Subcutaneous abdominal adipose tissue (tissue), 5 donors: Measurements from ENCODE around the gene GCHFR.
A peak's percentile ranks its signal among the peaks of the same experiment; 100 is the strongest.

Experiments used
- H3K27ac ChIP-seq: one replicate; pipeline ENCODE4 v1.7.0; 2013; ENCODE audit warnings: low read depth, mild to moderate bottlenecking, inconsistent platforms, low read length, moderate library complexity
- H3K27me3 ChIP-seq, 5 donors: one replicate each; pipeline ENCODE4 v1.7.0; 2013; ENCODE audit warnings: low read length in 5 of 5, inconsistent platforms in 1 of 5; ENCODE audit not compliant: control insufficient read depth in 5 of 5, insufficient read depth in 4 of 5
- H3K36me3 ChIP-seq, 5 donors: one replicate each; pipeline ENCODE4 v1.7.0; 2013; ENCODE audit warnings: low read length in 5 of 5; ENCODE audit not compliant: control insufficient read depth in 5 of 5, insufficient read depth in 5 of 5
- H3K4me1 ChIP-seq, 5 donors: one replicate each; pipeline ENCODE4 v1.7.0; 2013; ENCODE audit warnings: low read length in 5 of 5, mild to moderate bottlenecking in 3 of 5, moderate library complexity in 1 of 5; ENCODE audit not compliant: control insufficient read depth in 5 of 5, insufficient read depth in 5 of 5
- H3K4me3 ChIP-seq, 5 donors: one replicate each; pipeline ENCODE4 v1.7.0; 2013; ENCODE audit warnings: low read length in 5 of 5, low read depth in 1 of 5
- H3K9ac ChIP-seq, 5 donors: one replicate each; pipeline ENCODE4 v1.7.0; 2013; ENCODE audit warnings: low read length in 5 of 5, mild to moderate bottlenecking in 4 of 5, moderate library complexity in 3 of 5
- H3K9me3 ChIP-seq, 5 donors: one replicate each; pipeline ENCODE4 v1.7.0; 2013; ENCODE audit warnings: low read length in 5 of 5; ENCODE audit not compliant: control insufficient read depth in 5 of 5
- donor health status: healthy.
- donor health status: healthy.
- donor health status: healthy.
- donor health status: healthy.
- donor health status: healthy.

Gene GCHFR

GRCh38 chr15:40773902-40774301 lies 10.0 kb downstream of the GCHFR start:
- Histone ChIP-seq H3K4me3 (no peak overlapping the region), H3K27me3 (no peaks in the 10 kb centered on the region), H3K9me3 (no peaks in the 10 kb centered on the region), H3K27ac (no peak overlapping the region), H3K9ac (no peak overlapping the region), H3K4me1 (peaks cover 5 to 54% (median 48%) of the 10 kb centered on the region in 5 donors), H3K36me3 (peaks cover 0 to 70% (median 51%) of the 10 kb centered on the region in 5 donors)

DNA sequence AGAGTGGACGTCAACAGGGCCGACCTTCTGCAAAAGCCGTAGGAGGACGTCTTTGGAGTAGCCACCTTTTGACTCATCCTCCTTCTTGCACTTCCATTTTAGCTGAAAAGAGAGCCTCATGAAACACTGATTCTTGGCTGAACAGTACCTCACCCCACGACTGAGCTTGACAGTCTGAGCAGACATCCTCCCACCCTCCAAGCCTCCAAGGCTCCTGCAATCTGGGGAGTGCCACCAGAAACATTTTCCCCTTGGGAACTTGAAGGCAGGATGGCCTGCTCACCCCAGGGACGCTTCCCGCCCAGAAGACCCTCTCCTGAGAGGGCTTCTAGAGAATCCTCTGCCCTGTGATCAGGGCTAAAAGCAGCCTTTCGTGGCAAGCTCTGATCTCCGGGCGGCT lies 11.1 kb downstream of the GCHFR start:
- no peaks in the 10 kb centered on the region for H3K27me3 ChIP-seq
- peaks cover 2 to 43% (median 37%) of the 10 kb centered on the region in 5 donors for H3K4me1 ChIP-seq
- H3K4me3 ChIP-seq: no peak overlapping the region
- H3K36me3 ChIP-seq: peaks cover 0 to 81% (median 62%) of the 10 kb centered on the region in 5 donors
- H3K27ac ChIP-seq: no peak overlapping the region
- no peak overlapping the region for H3K9ac ChIP-seq
- no peaks in the 10 kb centered on the region for H3K9me3 ChIP-seq

DNA sequence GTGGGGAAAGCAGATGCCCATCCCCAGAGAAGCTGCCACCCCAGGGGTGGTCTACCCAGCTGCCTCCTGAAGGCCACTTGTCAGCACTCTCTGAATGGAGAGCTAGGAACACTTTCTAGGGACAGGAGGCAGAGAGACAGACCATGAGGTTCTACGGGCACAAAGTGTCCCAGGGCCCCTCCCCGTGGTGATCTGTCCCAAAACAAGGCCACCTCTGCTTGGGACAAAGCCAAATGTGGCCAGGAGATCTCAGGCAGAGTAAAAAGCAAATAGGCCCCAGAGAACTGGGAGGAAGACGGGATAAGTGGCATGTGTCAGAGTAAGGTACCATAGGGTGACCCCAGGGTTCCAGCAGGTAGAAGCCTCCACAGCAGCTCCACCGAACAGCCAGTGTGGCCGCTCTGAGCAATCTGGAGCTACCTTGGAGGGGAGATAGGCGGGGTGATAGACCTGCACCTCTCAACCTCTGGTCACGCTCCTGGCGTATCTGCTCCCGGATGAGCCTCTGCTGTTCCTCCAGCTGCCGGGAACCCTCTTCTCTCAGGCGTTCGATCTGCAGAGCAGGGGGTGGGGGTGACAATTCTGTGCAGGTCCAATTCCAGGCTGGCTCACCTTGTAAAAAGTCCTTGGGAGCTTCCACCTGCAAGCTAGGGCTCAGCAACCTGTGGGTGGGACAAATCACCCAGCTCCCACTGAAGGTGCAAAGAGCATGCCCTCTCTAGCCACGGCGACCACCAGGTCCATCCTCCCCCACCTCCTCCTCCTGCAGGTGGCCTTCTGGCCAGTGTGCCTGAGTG lies 12.1 kb downstream of the GCHFR start:
- no peak overlapping the region for H3K9ac ChIP-seq
- no peak overlapping the region for H3K4me3 ChIP-seq
- no peak overlapping the region for H3K27ac ChIP-seq
- H3K36me3 ChIP-seq: peaks cover 0 to 82% (median 63%) of the 10 kb centered on the region in 5 donors
- peaks cover 0 to 34% (median 28%) of the 10 kb centered on the region in 5 donors for H3K4me1 ChIP-seq
- no peaks in the 10 kb centered on the region for H3K27me3 ChIP-seq
- no peaks in the 10 kb centered on the region for H3K9me3 ChIP-seq

DNA sequence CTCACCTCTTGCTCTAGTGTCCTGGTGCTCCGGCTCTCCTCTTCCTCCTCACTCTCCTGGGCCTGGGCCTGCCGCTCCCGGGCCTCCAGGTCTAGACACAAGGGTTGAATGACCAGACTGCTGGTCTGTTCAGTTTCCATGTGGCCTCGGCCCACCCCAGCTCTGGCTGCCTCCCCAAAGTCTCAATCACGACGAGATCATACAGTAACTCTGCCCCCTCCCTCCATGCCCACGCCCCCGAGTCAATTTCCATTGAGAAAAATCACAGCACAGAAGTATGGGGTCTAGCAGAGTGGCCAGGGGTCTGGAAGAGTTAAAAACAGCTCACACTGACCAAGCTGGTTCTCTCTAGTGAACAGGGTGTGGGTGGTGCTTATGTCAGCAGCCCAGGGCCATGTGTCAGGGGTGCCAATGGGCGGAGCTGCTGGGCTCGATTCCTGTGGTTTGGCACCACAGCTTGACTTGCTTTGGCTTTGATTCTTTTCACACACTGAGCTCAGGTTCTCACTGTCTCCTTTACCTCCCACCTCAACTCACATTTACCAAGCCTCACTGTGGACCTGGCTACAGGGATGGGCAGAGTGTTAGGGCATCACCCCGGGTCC lies 12.8 kb downstream of the GCHFR start:
- Histone ChIP-seq H3K9me3 (no peaks in the 10 kb centered on the region), H3K9ac (no peak overlapping the region), H3K4me3 (no peak overlapping the region), H3K27me3 (no peaks in the 10 kb centered on the region), H3K4me1 (peaks cover 0 to 27% (median 21%) of the 10 kb centered on the region in 5 donors), H3K36me3 (peaks cover 0 to 78% (median 63%) of the 10 kb centered on the region in 5 donors), H3K27ac (no peak overlapping the region)

DNA sequence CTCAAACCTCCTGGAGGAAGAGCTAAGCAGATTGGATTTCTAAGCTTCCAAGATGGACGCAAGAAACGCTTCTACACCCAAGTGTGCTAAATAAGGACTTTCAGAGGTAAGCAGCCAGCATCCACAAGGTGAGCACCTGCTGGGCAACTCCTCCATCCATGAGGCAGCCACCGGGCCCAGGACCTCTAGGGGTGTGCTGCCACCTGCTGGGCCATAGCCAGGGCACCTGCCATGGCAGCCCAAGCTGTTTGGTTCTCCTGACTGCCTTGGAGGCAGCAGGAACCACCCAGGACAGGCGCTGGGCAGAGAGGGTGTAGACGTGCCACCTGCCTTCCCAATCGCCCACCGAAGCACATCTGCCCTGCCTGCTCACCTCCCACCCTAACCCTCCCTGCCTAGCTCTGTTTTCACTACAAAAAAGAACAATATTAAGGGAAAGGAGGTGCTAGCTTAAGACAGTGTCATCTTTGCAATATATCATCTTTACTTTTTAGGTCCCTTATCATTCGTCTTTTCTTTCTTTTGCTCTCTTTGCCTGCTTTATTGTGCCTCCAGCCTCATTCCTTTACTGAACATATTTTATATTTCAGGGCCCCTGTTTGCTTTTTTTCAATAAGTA lies 18.9 kb downstream of the GCHFR start:
- no peak overlapping the region for H3K27ac ChIP-seq
- no peak overlapping the region for H3K4me3 ChIP-seq
- no peaks in the 10 kb centered on the region for H3K27me3 ChIP-seq
- H3K9me3 ChIP-seq: no peaks in the 10 kb centered on the region
- peaks cover 0 to 22% (median 18%) of the 10 kb centered on the region in 5 donors for H3K36me3 ChIP-seq
- H3K9ac ChIP-seq: no peak overlapping the region
- H3K4me1 ChIP-seq: peaks cover 0 to 14% (median 8%) of the 10 kb centered on the region in 5 donors

DNA sequence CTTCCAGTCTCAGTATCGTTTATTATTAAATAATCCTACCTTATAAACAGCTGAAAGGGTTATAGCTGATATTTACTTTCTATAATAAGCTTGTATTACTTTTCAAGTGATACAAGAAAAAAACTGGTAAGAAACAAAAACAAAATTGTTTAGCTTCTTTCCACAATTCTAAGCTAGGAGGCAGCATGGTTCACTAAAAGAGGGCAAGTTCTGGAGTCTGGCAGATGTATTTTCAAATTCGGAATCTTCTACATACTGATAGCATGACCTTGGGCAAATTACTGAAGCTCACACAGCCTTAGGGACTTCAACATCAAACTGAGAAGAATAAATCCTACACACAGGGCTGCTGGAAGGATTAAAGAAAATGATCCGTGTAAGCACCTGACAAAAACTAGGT lies 21.3 kb downstream of the GCHFR start:
- peaks cover 0 to 19% (median 12%) of the 10 kb centered on the region in 5 donors for H3K4me1 ChIP-seq
- H3K4me3 ChIP-seq: no peak overlapping the region
- H3K9me3 ChIP-seq: no peaks in the 10 kb centered on the region
- H3K36me3 ChIP-seq: no peaks in the 10 kb centered on the region
- no peak overlapping the region for H3K9ac ChIP-seq
- H3K27ac ChIP-seq: no peak overlapping the region
- no peaks in the 10 kb centered on the region for H3K27me3 ChIP-seq

DNA sequence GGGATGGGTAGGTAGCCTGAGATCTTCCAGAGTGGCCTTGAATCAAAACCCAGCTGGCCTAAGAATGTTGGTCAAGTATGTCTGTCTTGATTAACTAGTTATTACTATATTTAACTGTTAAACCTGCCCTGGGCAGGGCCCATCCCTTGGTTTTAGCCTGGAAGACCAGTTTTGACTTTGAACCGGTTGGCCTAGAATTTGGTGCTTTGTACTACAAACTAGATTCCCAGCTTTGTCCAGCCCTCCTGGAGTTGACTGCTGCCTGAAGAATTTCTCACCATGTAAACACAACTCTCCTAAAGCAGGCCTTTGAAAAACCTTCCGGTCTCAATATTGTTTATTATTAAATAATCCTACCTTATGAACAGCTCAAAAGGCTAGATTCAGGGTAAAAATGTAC lies 21.9 kb downstream of the GCHFR start:
- no peak overlapping the region for H3K9ac ChIP-seq
- H3K4me1 ChIP-seq: peaks cover 0 to 19% (median 12%) of the 10 kb centered on the region in 5 donors
- no peaks in the 10 kb centered on the region for H3K27me3 ChIP-seq
- no peak overlapping the region for H3K4me3 ChIP-seq
- no peak overlapping the region for H3K27ac ChIP-seq
- no peaks in the 10 kb centered on the region for H3K9me3 ChIP-seq
- H3K36me3 ChIP-seq: peaks cover 0 to 2% (median 0%) of the 10 kb centered on the region in 5 donors

- H3K9ac ChIP-seq: peak overlapping the region in 1 of 5 donors; percentile 19
- H3K27me3 ChIP-seq: no peaks in the 10 kb centered on the region
- H3K9me3 ChIP-seq: no peaks in the 10 kb centered on the region
- no peak overlapping the region for H3K4me3 ChIP-seq
- peaks cover 0 to 19% (median 12%) of the 10 kb centered on the region in 5 donors for H3K4me1 ChIP-seq
- no peak overlapping the region for H3K27ac ChIP-seq
- peaks cover 0 to 8% (median 4%) of the 10 kb centered on the region in 5 donors for H3K36me3 ChIP-seq
These were observed 23.5 kb downstream of the GCHFR start for GRCh38 chr15:40787344-40787841.

- H3K9ac ChIP-seq: peak overlapping the region in 1 of 5 donors; percentile 19
- no peak overlapping the region for H3K4me3 ChIP-seq
- peaks cover 0 to 19% (median 12%) of the 10 kb centered on the region in 5 donors for H3K4me1 ChIP-seq
- no peaks in the 10 kb centered on the region for H3K9me3 ChIP-seq
- H3K27me3 ChIP-seq: no peaks in the 10 kb centered on the region
- peaks cover 0 to 8% (median 4%) of the 10 kb centered on the region in 5 donors for H3K36me3 ChIP-seq
- H3K27ac ChIP-seq: no peak overlapping the region
These were observed 24.1 kb downstream of the GCHFR start for GRCh38 chr15:40787991-40788390.

GRCh38 chr15:40789119-40789518 lies 25.3 kb downstream of the GCHFR start:
- Histone ChIP-seq H3K27me3 (no peaks in the 10 kb centered on the region), H3K9ac (no peak overlapping the region), H3K36me3 (peaks cover 0 to 8% (median 4%) of the 10 kb centered on the region in 5 donors), H3K9me3 (no peaks in the 10 kb centered on the region), H3K4me1 (peaks cover 4 to 31% (median 19%) of the 10 kb centered on the region in 5 donors), H3K4me3 (no peak overlapping the region), H3K27ac (no peak overlapping the region)
